ENCODE results near the gene RIMS4.

DNA sequence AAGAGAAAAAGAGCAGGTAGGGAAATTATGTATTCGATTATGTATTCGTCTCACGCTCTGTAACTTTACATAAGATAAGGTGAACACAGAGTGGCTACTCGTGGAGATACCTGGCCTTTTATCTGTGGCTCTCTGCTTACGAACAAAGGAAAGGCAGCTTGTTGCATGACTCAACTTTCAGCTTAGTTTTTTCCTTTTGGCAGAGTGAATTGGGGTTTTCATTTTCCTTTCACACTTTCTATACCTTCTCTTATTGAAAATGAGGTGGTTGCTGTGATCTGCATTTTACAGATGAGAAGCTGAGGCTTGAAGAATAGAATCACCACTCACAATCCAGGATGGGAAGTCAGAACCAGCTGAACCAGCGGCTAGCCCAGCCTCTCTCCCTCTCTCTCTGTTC is 78.0 kb downstream of the RIMS4 start:
- TF ChIP-seq FOXA1 (IDR thresholded peaks at IDR 0.05) (no peak), NR2F2 (IDR thresholded peaks at IDR 0.05) (no peak), RXRA (IDR thresholded peaks at IDR 0.05) (no peak)
- TF ChIP-seq, protein P1, sequence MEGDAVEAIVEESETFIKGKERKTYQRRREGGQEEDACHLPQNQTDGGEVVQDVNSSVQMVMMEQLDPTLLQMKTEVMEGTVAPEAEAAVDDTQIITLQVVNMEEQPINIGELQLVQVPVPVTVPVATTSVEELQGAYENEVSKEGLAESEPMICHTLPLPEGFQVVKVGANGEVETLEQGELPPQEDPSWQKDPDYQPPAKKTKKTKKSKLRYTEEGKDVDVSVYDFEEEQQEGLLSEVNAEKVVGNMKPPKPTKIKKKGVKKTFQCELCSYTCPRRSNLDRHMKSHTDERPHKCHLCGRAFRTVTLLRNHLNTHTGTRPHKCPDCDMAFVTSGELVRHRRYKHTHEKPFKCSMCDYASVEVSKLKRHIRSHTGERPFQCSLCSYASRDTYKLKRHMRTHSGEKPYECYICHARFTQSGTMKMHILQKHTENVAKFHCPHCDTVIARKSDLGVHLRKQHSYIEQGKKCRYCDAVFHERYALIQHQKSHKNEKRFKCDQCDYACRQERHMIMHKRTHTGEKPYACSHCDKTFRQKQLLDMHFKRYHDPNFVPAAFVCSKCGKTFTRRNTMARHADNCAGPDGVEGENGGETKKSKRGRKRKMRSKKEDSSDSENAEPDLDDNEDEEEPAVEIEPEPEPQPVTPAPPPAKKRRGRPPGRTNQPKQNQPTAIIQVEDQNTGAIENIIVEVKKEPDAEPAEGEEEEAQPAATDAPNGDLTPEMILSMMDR (IDR thresholded peaks at IDR 0.05; ENCODE audit: low read depth, low read length, missing input control) = no peak
- TF ChIP-seq, protein P2, sequence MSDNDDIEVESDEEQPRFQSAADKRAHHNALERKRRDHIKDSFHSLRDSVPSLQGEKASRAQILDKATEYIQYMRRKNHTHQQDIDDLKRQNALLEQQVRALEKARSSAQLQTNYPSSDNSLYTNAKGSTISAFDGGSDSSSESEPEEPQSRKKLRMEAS (IDR thresholded peaks at IDR 0.05) = no peak
- TF ChIP-seq, protein P3, sequence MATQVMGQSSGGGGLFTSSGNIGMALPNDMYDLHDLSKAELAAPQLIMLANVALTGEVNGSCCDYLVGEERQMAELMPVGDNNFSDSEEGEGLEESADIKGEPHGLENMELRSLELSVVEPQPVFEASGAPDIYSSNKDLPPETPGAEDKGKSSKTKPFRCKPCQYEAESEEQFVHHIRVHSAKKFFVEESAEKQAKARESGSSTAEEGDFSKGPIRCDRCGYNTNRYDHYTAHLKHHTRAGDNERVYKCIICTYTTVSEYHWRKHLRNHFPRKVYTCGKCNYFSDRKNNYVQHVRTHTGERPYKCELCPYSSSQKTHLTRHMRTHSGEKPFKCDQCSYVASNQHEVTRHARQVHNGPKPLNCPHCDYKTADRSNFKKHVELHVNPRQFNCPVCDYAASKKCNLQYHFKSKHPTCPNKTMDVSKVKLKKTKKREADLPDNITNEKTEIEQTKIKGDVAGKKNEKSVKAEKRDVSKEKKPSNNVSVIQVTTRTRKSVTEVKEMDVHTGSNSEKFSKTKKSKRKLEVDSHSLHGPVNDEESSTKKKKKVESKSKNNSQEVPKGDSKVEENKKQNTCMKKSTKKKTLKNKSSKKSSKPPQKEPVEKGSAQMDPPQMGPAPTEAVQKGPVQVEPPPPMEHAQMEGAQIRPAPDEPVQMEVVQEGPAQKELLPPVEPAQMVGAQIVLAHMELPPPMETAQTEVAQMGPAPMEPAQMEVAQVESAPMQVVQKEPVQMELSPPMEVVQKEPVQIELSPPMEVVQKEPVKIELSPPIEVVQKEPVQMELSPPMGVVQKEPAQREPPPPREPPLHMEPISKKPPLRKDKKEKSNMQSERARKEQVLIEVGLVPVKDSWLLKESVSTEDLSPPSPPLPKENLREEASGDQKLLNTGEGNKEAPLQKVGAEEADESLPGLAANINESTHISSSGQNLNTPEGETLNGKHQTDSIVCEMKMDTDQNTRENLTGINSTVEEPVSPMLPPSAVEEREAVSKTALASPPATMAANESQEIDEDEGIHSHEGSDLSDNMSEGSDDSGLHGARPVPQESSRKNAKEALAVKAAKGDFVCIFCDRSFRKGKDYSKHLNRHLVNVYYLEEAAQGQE (IDR thresholded peaks at IDR 0.05) = no peak

All from liver (tissue), 3 donors.